ENCODE data around the gene TBCB. TPM values are rescaled to one million over a fixed set of nuclear protein-coding genes. Genes with fewer than 3 reads are reported as not detected.
A peak's percentile ranks its signal among the peaks of the same experiment; 100 is the strongest.

TBCB gene
- total and polyA plus RNA-seq, 9 of the 15 experiments (the other 6 are each of a cell fraction or from before 2014, with no cell fraction given), result 3.5 to 115 (median 58.9) TPM

DNA sequence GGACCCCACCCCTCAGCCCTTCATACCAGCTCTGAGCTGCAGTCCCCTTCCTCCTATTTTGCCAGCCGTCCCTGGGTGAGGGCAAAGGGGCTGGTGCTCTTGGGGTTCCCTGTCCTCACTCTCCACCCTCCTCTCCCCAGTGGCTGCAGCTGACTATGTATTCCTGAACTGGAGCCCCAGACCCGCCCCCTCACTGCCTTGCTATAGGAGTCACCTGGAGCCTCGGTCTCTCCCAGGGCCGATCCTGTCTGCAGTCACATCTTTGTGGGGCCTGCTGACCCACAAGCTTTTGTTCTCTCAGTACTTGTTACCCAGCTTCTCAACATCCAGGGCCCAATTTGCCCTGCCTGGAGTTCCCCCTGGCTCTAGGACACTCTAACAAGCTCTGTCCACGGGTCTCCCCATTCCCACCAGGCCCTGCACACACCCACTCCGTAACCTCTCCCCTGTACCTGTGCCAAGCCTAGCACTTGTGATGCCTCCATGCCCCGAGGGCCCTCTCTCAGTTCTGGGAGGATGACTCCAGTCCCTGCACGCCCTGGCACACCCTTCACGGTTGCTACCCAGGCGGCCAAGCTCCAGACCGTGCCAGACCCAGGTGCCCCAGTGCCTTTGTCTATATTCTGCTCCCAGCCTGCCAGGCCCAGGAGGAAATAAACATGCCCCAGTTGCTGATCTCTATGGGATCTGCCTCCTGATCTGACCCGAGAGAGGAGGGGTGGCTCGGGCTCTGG lies 34.6 kb downstream of the TBCB start:
- intact Hi-C loops (cut with micrococcal nuclease), result no loop called here
- H3K27ac ChIP-seq (ENCODE audit: extremely low read depth, low read depth, low read length), result no peak overlapping the region
- ATAC-seq (no peak), FAIRE-seq (no peak), DNase-seq (ENCODE audit: extremely low read depth in 1 of 4, low spot score in 3 of 4) (no peak)
- no peaks in the 10 kb centered on the region for H4K20me1 ChIP-seq (replicated peaks; ENCODE audit: control insufficient read depth, insufficient read depth, low read length)
- H3K4me3 ChIP-seq, result no peak overlapping the region
- H3K9ac ChIP-seq (ENCODE audit: insufficient read depth in 1 of 2, low read depth in 2 of 2, low read length in 2 of 2), result no peak overlapping the region
- H3K79me2 ChIP-seq (ENCODE audit: control insufficient read depth, insufficient read depth, low read length), result no peaks in the 10 kb centered on the region
- ChIA-PET CTCF (ENCODE audit: low intra/inter-chr PET ratio) (no interaction called here), POLR2A (interaction anchor here (0.6 to 1.6 kb wide), 3 partner anchors 11 to 22 kb away, joined by 3 to 4 read pairs (median 3); no protein-coding TSS in a partner anchor)
- 91% methylated on average over 13 of the region's 13 CpGs for WGBS (ENCODE audit: insufficient coverage, low coverage, missing lambda C conversion rate)
- no peaks in the 10 kb centered on the region for H3K9me3 ChIP-seq (replicated peaks; ENCODE audit: control insufficient read depth, insufficient read depth, low read depth, low read length)
- in situ Hi-C loops (cut with MboI), result no loop called here
- peaks cover 0 to 13% of the 10 kb centered on the region in 2 experiments; a peak in 2 of 5 replicates for H3K4me1 ChIP-seq (replicated peaks in 1 of 2; ENCODE audit: control insufficient read depth in 2 of 2, insufficient read depth in 2 of 2, low read length in 2 of 2)
- H3K27me3 ChIP-seq (ENCODE audit: control insufficient read depth in 2 of 2, insufficient read depth in 2 of 2, low read length in 2 of 2), result no peaks in the 10 kb centered on the region
- TSS peak; percentile 79 for BruUV-seq (replicated peaks)
- H3K9me1 ChIP-seq (ENCODE audit: control insufficient read depth, insufficient read depth, low read length), result no peaks in the 10 kb centered on the region
- TF ChIP-seq, protein P1, sequence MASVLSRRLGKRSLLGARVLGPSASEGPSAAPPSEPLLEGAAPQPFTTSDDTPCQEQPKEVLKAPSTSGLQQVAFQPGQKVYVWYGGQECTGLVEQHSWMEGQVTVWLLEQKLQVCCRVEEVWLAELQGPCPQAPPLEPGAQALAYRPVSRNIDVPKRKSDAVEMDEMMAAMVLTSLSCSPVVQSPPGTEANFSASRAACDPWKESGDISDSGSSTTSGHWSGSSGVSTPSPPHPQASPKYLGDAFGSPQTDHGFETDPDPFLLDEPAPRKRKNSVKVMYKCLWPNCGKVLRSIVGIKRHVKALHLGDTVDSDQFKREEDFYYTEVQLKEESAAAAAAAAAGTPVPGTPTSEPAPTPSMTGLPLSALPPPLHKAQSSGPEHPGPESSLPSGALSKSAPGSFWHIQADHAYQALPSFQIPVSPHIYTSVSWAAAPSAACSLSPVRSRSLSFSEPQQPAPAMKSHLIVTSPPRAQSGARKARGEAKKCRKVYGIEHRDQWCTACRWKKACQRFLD (CRISPR knock-in tag; IDR thresholded peaks at IDR 0.05), result no peak
- peak; percentile 38; the same call in 1 of the 2 replicates for TF ChIP-seq RBFOX2 (IDR thresholded peaks at IDR 0.05; ENCODE audit: low read depth, low read length)
- no peak for TF ChIP-seq MEF2D (tag; conservative IDR thresholded peaks at IDR 0.05; ENCODE audit: low read depth)
- TF ChIP-seq ZBED1 (IDR thresholded peaks at IDR 0.05), result no peak
- no peak for TF ChIP-seq NUFIP1 (IDR thresholded peaks at IDR 0.05; ENCODE audit: partially characterized antibody)
- no peak for TF ChIP-seq PRPF4 (IDR thresholded peaks at IDR 0.05; ENCODE audit: insufficient read depth, low read depth, low read length, poor library complexity, severe bottlenecking)
- TF ChIP-seq ZNF217 (CRISPR knock-in tag; IDR thresholded peaks at IDR 0.05), result no peak
- TF ChIP-seq HDGF (IDR thresholded peaks at IDR 0.05), result no peak
- H3K36me3 ChIP-seq (ENCODE audit: control insufficient read depth, insufficient read depth, low read length), result peaks cover 66% of the 10 kb centered on the region; the same call in 2 of the 3 replicates
- H2AFZ ChIP-seq (ENCODE audit: low read depth, low read length), result no peak overlapping the region
- H3K4me2 ChIP-seq (ENCODE audit: insufficient read depth, low read length), result no peak overlapping the region

Measured in K562 (cell line).